K562 (cell line): Measurements from ENCODE around the gene CNOT6L. TPM values are rescaled to one million over a fixed set of nuclear protein-coding genes. Genes with fewer than 3 reads are reported as not detected.

Experiments used
- AFF4 ChIP-seq: sonication (generic); formaldehyde crosslinking; IDR thresholded peaks from 2 replicates; pipeline ENCODE4 v1.8.0; 2023; ENCODE audit warnings: mild to moderate bottlenecking, missing genetic modification reagents
- CBFA2T2 ChIP-seq: fragments of 450-650 bp; conservative IDR thresholded peaks from 2 replicates; pipeline ENCODE4 v1.6.1; 2017; ENCODE audit warnings: mild to moderate bottlenecking
- CBX3 ChIP-seq, 2 experiments: IDR thresholded peaks; 1 replicate in 1 of 2; 2 replicates in 1 of 2; pipeline ENCODE4 v1.6.1; 2012; ENCODE audit warnings: inconsistent platforms in 2 of 2, low read length in 2 of 2, borderline replicate concordance in 1 of 2, control low read depth in 1 of 2
- DIDO1 ChIP-seq: fragments of 450-650 bp; IDR thresholded peaks from 2 replicates; pipeline ENCODE4 v1.6.1; 2016; ENCODE audit warnings: low read depth, missing biosample characterization, missing genetic modification characterization
- DPF2 ChIP-seq: fragments of 450-650 bp; IDR thresholded peaks from 2 replicates; pipeline ENCODE4 v1.6.1; 2016
- E2F5 ChIP-seq: sonication (generic); formaldehyde crosslinking; IDR thresholded peaks from 2 replicates; pipeline ENCODE4 v1.8.0; 2022; ENCODE audit warnings: mild to moderate bottlenecking, missing genetic modification reagents
- ETV5 ChIP-seq: sonication (generic); formaldehyde crosslinking; IDR thresholded peaks from 2 replicates; pipeline ENCODE4 v1.4.0; 2020; ENCODE audit warnings: low read depth, mild to moderate bottlenecking, missing genetic modification reagents
- EZH2 ChIP-seq: IDR thresholded peaks from 2 replicates; pipeline ENCODE4 v1.6.1; 2012; ENCODE audit warnings: low read depth, mild to moderate bottlenecking, inconsistent platforms, low read length, borderline replicate concordance
- FUS ChIP-seq: fragments of 200-400 bp; formaldehyde crosslinking; optimal IDR thresholded peaks from 2 replicates; pipeline ENCODE3; 2017; ENCODE audit warnings: low read depth, low read length
- KAT8 ChIP-seq: fragments of 450-650 bp; IDR thresholded peaks from 2 replicates; pipeline ENCODE4 v1.6.1; 2016; ENCODE audit warnings: low read depth, mild to moderate bottlenecking
- KHSRP ChIP-seq: fragments of 450-650 bp; IDR thresholded peaks from 2 replicates; pipeline ENCODE4 v1.6.1; 2017
- MCM3 ChIP-seq: fragments of 450-650 bp; IDR thresholded peaks from 2 replicates; pipeline ENCODE4 v1.6.1; 2016
- POLR2H ChIP-seq: IDR thresholded peaks from 2 replicates; pipeline ENCODE4 v1.6.1; 2016; ENCODE audit warnings: missing genetic modification characterization, low read depth, mild to moderate bottlenecking, control low read depth, missing compliant biosample characterization, moderate library complexity
- RBM15 ChIP-seq: fragments of 200-400 bp; formaldehyde crosslinking; IDR thresholded peaks from 2 replicates; pipeline ENCODE4 v1.6.1; 2018; ENCODE audit warnings: mild to moderate bottlenecking, low read length, moderate library complexity; ENCODE audit not compliant: insufficient read depth
- SETDB1 ChIP-seq: IDR thresholded peaks from one replicate; pipeline ENCODE4 v1.6.1; 2012; ENCODE audit warnings: low read length, control low read depth, inconsistent platforms
- SNAPC5 ChIP-seq: fragments of 250-450 bp; sonication (Bioruptor Pico); IDR thresholded peaks from 2 replicates; pipeline ENCODE4 v1.8.0; 2021; ENCODE audit warnings: moderate library complexity, mild to moderate bottlenecking, inconsistent platforms
- SREBF2 ChIP-seq: sonication (generic); formaldehyde crosslinking; IDR thresholded peaks from 2 replicates; pipeline ENCODE4 v1.4.0; 2020; ENCODE audit warnings: mild to moderate bottlenecking, missing genetic modification reagents
- STAT5B ChIP-seq: fragments of 250-450 bp; sonication (Bioruptor Pico); IDR thresholded peaks from 2 replicates; pipeline ENCODE4 v1.8.0; 2021; ENCODE audit warnings: mild to moderate bottlenecking, inconsistent platforms
- TAF9B ChIP-seq: fragments of 450-650 bp; IDR thresholded peaks from 2 replicates; pipeline ENCODE4 v1.6.1; 2018; ENCODE audit warnings: mild to moderate bottlenecking; ENCODE audit not compliant: partially characterized antibody
- YBX1 ChIP-seq: fragments of 450-650 bp; IDR thresholded peaks from 2 replicates; pipeline ENCODE4 v1.7.1; 2016; ENCODE audit warnings: mild to moderate bottlenecking
- ZFP1 ChIP-seq: fragments of 450-650 bp; formaldehyde crosslinking; IDR thresholded peaks from 2 replicates; pipeline ENCODE4 v1.4.0; 2020; ENCODE audit warnings: mild to moderate bottlenecking, mixed read lengths
- ZFP30 ChIP-seq: fragments of 250-450 bp; sonication (Bioruptor Pico); IDR thresholded peaks from 2 replicates; pipeline ENCODE4 v1.8.0; 2022; ENCODE audit warnings: moderate library complexity, mild to moderate bottlenecking, inconsistent platforms, borderline replicate concordance
- ZNF175 ChIP-seq: fragments of 200-800 bp; sonication (Bioruptor generic); IDR thresholded peaks from 2 replicates; pipeline ENCODE4 v1.6.1; 2016; ENCODE audit warnings: low read depth, mild to moderate bottlenecking, missing genetic modification characterization, missing compliant biosample characterization
- ZNF583 ChIP-seq: fragments of 250-450 bp; sonication (Bioruptor Pico); IDR thresholded peaks from 2 replicates; pipeline ENCODE4 v1.4.0; 2020
- ZNF699 ChIP-seq: fragments of 250-450 bp; sonication (Bioruptor Pico); IDR thresholded peaks from 2 replicates; pipeline ENCODE4 v1.8.0; 2021; ENCODE audit warnings: mild to moderate bottlenecking, moderate library complexity; ENCODE audit not compliant: insufficient replicate concordance
- ZNF76 ChIP-seq: fragments of 250-450 bp; sonication (Bioruptor Pico); IDR thresholded peaks from 2 replicates; pipeline ENCODE4 v1.4.0; 2020; ENCODE audit warnings: mild to moderate bottlenecking, moderate library complexity, borderline replicate concordance
- ZSCAN32 ChIP-seq: fragments of 450-650 bp; formaldehyde crosslinking; IDR thresholded peaks from 2 replicates; pipeline ENCODE4 v1.4.0; 2020; ENCODE audit warnings: mild to moderate bottlenecking, moderate library complexity
- polyA plus RNA-seq, 8 experiments: library from polyadenylated mRNA; depleted of rRNA in 4 of 8; stranded (reverse) in 5 of 8; unstranded in 3 of 8; fragments of >200 nt; fragmentation: Nextera tagmentation in 2 of 8; fragmentation: Illumina TruSeq in 1 of 8; extraction: Ambion mirVana in 2 of 8; extraction: Trizol in 1 of 8; gene quantifications; 2 replicates each; pipeline versions ENCODE4 v1.2.1 to v1.2.3, GENCODE V29; 2011 to 2014; ENCODE audit warnings: inconsistent platforms in 1 of 8, missing spikeins in 1 of 8
- total RNA-seq, 7 experiments: library from RNA; depleted of rRNA in 6 of 7; stranded (reverse); fragments of >200 nt in 6 of 7; fragmentation: Illumina TruSeq in 2 of 7; extraction: Trizol in 2 of 7; gene quantifications; 2 replicates each; pipeline versions ENCODE4 v1.2.1 to v1.2.3, GENCODE V29; 2011 to 2021; ENCODE audit warnings: low replicate concordance in 1 of 7

Gene CNOT6L
- total and polyA plus RNA-seq, 9 of the 15 experiments (the other 6 are each of a cell fraction or from before 2014, with no cell fraction given): 3.7 to 27.9 (median 6.5) TPM

- no peak for TF ChIP-seq POLR2H (tag)
- TF ChIP-seq ZFP1 (CRISPR knock-in tag): no peak
- no peak for TF ChIP-seq SETDB1
- no peak for TF ChIP-seq FUS
- TF ChIP-seq EZH2: no peak
- no peak for TF ChIP-seq ZSCAN32 (CRISPR knock-in tag)
- TF ChIP-seq YBX1: no peak
- TF ChIP-seq STAT5B (CRISPR knock-in tag): no peak
- no peak for TF ChIP-seq AFF4
- no peak for TF ChIP-seq CBX3 (IDR thresholded peaks at IDR 0.05; ENCODE audit: borderline replicate concordance in 1 of 2, low read length in 2 of 2)
- TF ChIP-seq ETV5 (CRISPR knock-in tag): no peak
- TF ChIP-seq RBM15: no peak
- TF ChIP-seq ZNF175: no peak
- TF ChIP-seq DIDO1: no peak
- no peak for TF ChIP-seq SREBF2 (CRISPR knock-in tag)
- no peak for TF ChIP-seq KHSRP
- no peak for TF ChIP-seq KAT8
- 0 out of 2 replicates have a peak, but pooled peaks have one; percentile 22 for TF ChIP-seq DPF2
- no peak for TF ChIP-seq ZNF583 (CRISPR knock-in tag)
- TF ChIP-seq CBFA2T2: no peak
- TF ChIP-seq ZFP30: no peak
- TF ChIP-seq TAF9B: peak; percentile 39
- no peak for TF ChIP-seq MCM3
- no peak for TF ChIP-seq E2F5 (CRISPR knock-in tag)
- no peak for TF ChIP-seq ZNF699 (CRISPR knock-in tag)
- 0 out of 2 replicates have a peak, but pooled peaks have one; percentile 19 for TF ChIP-seq ZNF76 (CRISPR knock-in tag)
- TF ChIP-seq SNAPC5 (CRISPR knock-in tag): no peak
Measured at GRCh38 chr4:77818602-77819403, at the start of gene CNOT6L (continued).
